ENCODE measurements around the gene CDKAL1. TPM values are rescaled to one million over a fixed set of nuclear protein-coding genes. Genes with fewer than 3 reads are reported as not detected.

CDKAL1 gene
- total and polyA plus RNA-seq, 2 donors (not counting 3 experiments of a cell fraction or from before 2014, with no cell fraction given): 6.1 to 20.5 TPM

- Histone ChIP-seq H3K27ac (ENCODE audit: insufficient read depth, low read depth, low read length) (no peak overlapping the region), H3K4me2 (ENCODE audit: insufficient read depth, low read length) (no peak overlapping the region), H3K27me3 (ENCODE audit: control insufficient read depth in 2 of 2, insufficient read depth in 2 of 2, low read length in 2 of 2) (no peaks in the 10 kb centered on the region), H3K9me1 (replicated peaks; ENCODE audit: control insufficient read depth, extremely low read depth, insufficient read depth, low read length) (no peaks in the 10 kb centered on the region), H3K9ac (replicated peaks; ENCODE audit: extremely low read depth, insufficient read depth, low read length) (no peak overlapping the region), H3K4me1 (ENCODE audit: control insufficient read depth, extremely low read depth, insufficient read depth, low read length) (no peaks in the 10 kb centered on the region), H4K20me1 (replicated peaks; ENCODE audit: control insufficient read depth, extremely low read depth, insufficient read depth, low read length) (no peaks in the 10 kb centered on the region), H2AFZ (ENCODE audit: low read depth, low read length) (no peak overlapping the region), H3K4me3 (replicated peaks in 1 of 3; ENCODE audit: insufficient read depth in 1 of 3, low read depth in 1 of 3, low read length in 3 of 3) (no peak overlapping the region), H3K79me2 (ENCODE audit: control insufficient read depth, insufficient read depth, low read length) (no peaks in the 10 kb centered on the region), H3K36me3 (ENCODE audit: control insufficient read depth in 2 of 2, extremely low read depth in 1 of 2, insufficient read depth in 2 of 2, low read length in 2 of 2) (no peaks in the 10 kb centered on the region), H3K9me3 (replicated peaks; ENCODE audit: control insufficient read depth, insufficient read depth, low read length) (no peaks in the 10 kb centered on the region)
- intact Hi-C loops (cut with micrococcal nuclease) (no loop called here), dilution Hi-C loops (cut with MboI; ENCODE audit: extremely low pct_ligation_motif_present, low sequenced_read_pairs) (no loop called here)
- ChIA-PET POLR2A (no interaction called here), CTCF (interaction anchor here (1.3 kb wide), 1 partner anchor 35 kb away, joined by 3 read pairs; no protein-coding TSS in a partner anchor)
- DNase-seq (ENCODE audit: low read depth, low spot score) (no peak), FAIRE-seq (no peak)
- no TSS peak for BruUV-seq (replicated peaks)
- TF ChIP-seq JUN (IDR thresholded peaks at IDR 0.05; ENCODE audit: borderline replicate concordance, insufficient read depth, insufficient read length, low read depth): no peak
Observed at GRCh38 chr6:21281366-21281765, 747.1 kb downstream of the CDKAL1 start.

Small RNA genes lying within 50 kb of the gene (small RNA-seq; reads per million reads assigned to genes)
- gene RF00019 (ENCODE audit: insufficient read depth, insufficient read length, low read depth, low replicate concordance) (not detected), gene RNU6-150P (ENCODE audit: insufficient read depth, insufficient read length, low read depth, low replicate concordance) (not detected)

Other genes starting within 250 kb of the CDKAL1 start
- gene E2F3, start 132.6 kb upstream of the CDKAL1 start, total RNA-seq: 21.2 and 22.0 TPM in 2 replicates
- 6.1 and 8.6 TPM in 2 replicates for gene E2F3, start 132.6 kb upstream of the CDKAL1 start, polyA plus RNA-seq